HepG2 (cell line): ENCODE measurements around the gene MPIG6B. TPM values are rescaled to one million over a fixed set of nuclear protein-coding genes. Genes with fewer than 3 reads are reported as not detected.
A peak's percentile ranks its signal among the peaks of the same experiment; 100 is the strongest.

Source experiments
- ARID3A ChIP-seq: IDR thresholded peaks from 2 replicates; pipeline ENCODE4 v1.6.1; 2012; ENCODE audit warnings: low read depth, low read length, improper control_type of control experiment
- ATAD3A ChIP-seq: sonication (generic); formaldehyde crosslinking; IDR thresholded peaks from 2 replicates; pipeline ENCODE4 v1.4.0; 2020; ENCODE audit warnings: missing genetic modification reagents
- CAMTA2 ChIP-seq: sonication (generic); formaldehyde crosslinking; IDR thresholded peaks from 2 replicates; pipeline ENCODE4 v1.4.0; 2020; ENCODE audit warnings: mild to moderate bottlenecking, missing genetic modification reagents, borderline replicate concordance
- DNMT3B ChIP-seq: conservative IDR thresholded peaks from 2 replicates; pipeline ENCODE4 v1.6.1; 2016; ENCODE audit warnings: missing biosample characterization, control low read depth
- FOXA1 ChIP-seq, 2 experiments: fragments of 450-650 bp in 1 of 2; sonication (generic) in 1 of 2; formaldehyde crosslinking in 1 of 2; IDR thresholded peaks; 2 replicates each; pipeline versions ENCODE4 v1.4.0 to v1.6.1; 2016 to 2020; ENCODE audit warnings: missing genetic modification reagents in 1 of 2
- GTF3A ChIP-seq: sonication (generic); formaldehyde crosslinking; conservative IDR thresholded peaks from 2 replicates; pipeline ENCODE4 v1.4.0; 2020; ENCODE audit warnings: mild to moderate bottlenecking, missing genetic modification reagents
- HNRNPK ChIP-seq: fragments of 200-400 bp; formaldehyde crosslinking; IDR thresholded peaks from 2 replicates; pipeline ENCODE4 v1.6.1; 2018; ENCODE audit warnings: low read length, low read depth, moderate library complexity, mild to moderate bottlenecking; ENCODE audit not compliant: poor library complexity, severe bottlenecking
- MAFG ChIP-seq: sonication (generic); formaldehyde crosslinking; IDR thresholded peaks from 2 replicates; pipeline ENCODE4 v1.5.1; 2020; ENCODE audit warnings: mild to moderate bottlenecking, missing genetic modification reagents
- NCOA2 ChIP-seq: sonication (generic); formaldehyde crosslinking; IDR thresholded peaks from 2 replicates; pipeline ENCODE4 v1.8.0; 2022; ENCODE audit warnings: inconsistent platforms
- PRDM4 ChIP-seq: sonication (generic); formaldehyde crosslinking; IDR thresholded peaks from 2 replicates; pipeline ENCODE4 v1.9.0; 2021; ENCODE audit warnings: missing genetic modification reagents, borderline replicate concordance
- RBFOX2 ChIP-seq: fragments of 200-400 bp; formaldehyde crosslinking; IDR thresholded peaks from 2 replicates; pipeline ENCODE4 v1.6.1; 2017; ENCODE audit warnings: low read depth, mild to moderate bottlenecking, low read length
- ZBTB42 ChIP-seq: sonication (generic); formaldehyde crosslinking; IDR thresholded peaks from 2 replicates; pipeline ENCODE4 v1.5.0; 2020; ENCODE audit warnings: mild to moderate bottlenecking, missing genetic modification reagents
- ZNF383 ChIP-seq: sonication (generic); formaldehyde crosslinking; IDR thresholded peaks from 2 replicates; pipeline ENCODE4 v1.4.0; 2020; ENCODE audit warnings: missing genetic modification reagents, mild to moderate bottlenecking, borderline replicate concordance
- ZNF407 ChIP-seq: sonication (generic); formaldehyde crosslinking; IDR thresholded peaks from one replicate; pipeline ENCODE4 v1.5.1; 2020; ENCODE audit warnings: mild to moderate bottlenecking, missing genetic modification reagents; ENCODE audit errors: not compliant biosample characterization
- ZNF44 ChIP-seq: sonication (generic); formaldehyde crosslinking; IDR thresholded peaks from 2 replicates; pipeline ENCODE4 v1.5.1; 2020; ENCODE audit warnings: mild to moderate bottlenecking, missing genetic modification reagents
- ZSCAN30 ChIP-seq: sonication (generic); formaldehyde crosslinking; IDR thresholded peaks from 2 replicates; pipeline ENCODE4 v1.5.0; 2020; ENCODE audit warnings: mild to moderate bottlenecking, missing genetic modification reagents
- polyA plus RNA-seq, 8 experiments: library from polyadenylated mRNA; depleted of rRNA in 3 of 8; stranded (reverse) in 7 of 8; unstranded in 1 of 8; fragments of >200 nt; fragmentation: Illumina TruSeq in 4 of 8; extraction: Trizol in 4 of 8; gene quantifications; 2 replicates each; pipeline versions ENCODE4 v1.2.1 to v1.2.3, GENCODE V29; 2011 to 2016; ENCODE audit warnings: low read depth in 4 of 8, missing spikeins in 1 of 8, mixed read lengths in 1 of 8; ENCODE audit not compliant: insufficient read depth in 1 of 8
- total RNA-seq, 5 experiments: library from RNA; depleted of rRNA; stranded (reverse); fragments of >200 nt; fragmentation: Illumina TruSeq; extraction: Trizol; gene quantifications; 2 replicates each; pipeline ENCODE4 v1.2.3, GENCODE V29; 2016; ENCODE audit warnings: low read depth in 1 of 5

The MPIG6B gene
- total and polyA plus RNA-seq, 2 of the 13 experiments (the other 11 are each of a cell fraction or from before 2014, with no cell fraction given), result not detected

DNA sequence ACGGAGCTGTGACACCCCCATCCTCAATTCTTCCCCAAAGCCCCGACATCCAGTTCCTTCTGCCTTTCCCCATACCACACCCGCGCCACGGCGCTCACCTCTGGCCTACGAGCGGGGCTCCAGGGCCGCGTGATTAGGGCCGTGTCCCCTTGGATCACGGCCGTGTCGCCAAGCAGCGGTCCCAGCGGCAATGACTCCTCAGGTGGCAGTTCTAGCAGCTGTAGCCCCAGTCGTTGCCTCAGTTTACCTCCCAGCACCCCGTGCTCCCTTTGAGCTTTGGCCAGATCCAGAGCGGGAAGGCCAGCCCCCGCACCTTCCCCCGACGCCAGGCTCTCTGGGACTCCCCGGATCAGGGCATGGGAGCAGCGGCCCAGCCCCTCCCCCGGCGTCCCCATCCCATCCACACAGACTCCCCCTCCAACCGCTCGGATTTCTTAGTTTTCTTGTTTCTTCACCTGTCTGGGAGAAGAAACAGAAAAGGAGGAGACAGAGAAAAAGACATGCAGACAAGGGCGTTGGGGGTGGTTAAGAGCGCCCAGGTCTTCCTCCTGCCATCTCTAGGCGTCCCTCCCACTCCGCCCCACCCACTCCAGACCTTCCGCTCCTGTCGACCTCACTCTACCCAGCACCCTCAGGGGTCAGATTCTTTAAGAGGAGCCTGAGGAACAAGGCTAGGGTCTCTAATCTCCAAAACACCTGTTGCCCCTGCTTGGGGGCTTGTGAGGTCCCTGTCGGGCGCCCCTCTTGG is 5.8 kb downstream of the MPIG6B start, which contains the start of gene DDAH2 (continued):
- 0 out of 2 replicates have a peak, but pooled peaks have one; percentile 33 for TF ChIP-seq DNMT3B (CRISPR knock-in tag)
- no peak for TF ChIP-seq ATAD3A (CRISPR knock-in tag)
- no peak for TF ChIP-seq ZNF407 (CRISPR knock-in tag)
- no peak for TF ChIP-seq ZSCAN30
- TF ChIP-seq RBFOX2, result peak; percentile 18; the same call in 1 of the 2 replicates
- TF ChIP-seq MAFG (CRISPR knock-in tag), result no peak
- TF ChIP-seq CAMTA2 (CRISPR knock-in tag), result 0 out of 2 replicates have a peak, but pooled peaks have one; percentile 6
- no peak for TF ChIP-seq NCOA2 (CRISPR knock-in tag)
- TF ChIP-seq ZNF383 (CRISPR knock-in tag), result no peak
- TF ChIP-seq GTF3A (CRISPR knock-in tag), result no peak
- TF ChIP-seq PRDM4 (CRISPR knock-in tag), result no peak
- TF ChIP-seq FOXA1 (IDR thresholded peaks at IDR 0.05), result no peak
- TF ChIP-seq FOXA1 (CRISPR knock-in tag; IDR thresholded peaks at IDR 0.05), result no peak
- no peak for TF ChIP-seq ARID3A
- peak; percentile 20 for TF ChIP-seq HNRNPK
- TF ChIP-seq ZBTB42 (CRISPR knock-in tag), result no peak
- TF ChIP-seq ZNF44 (CRISPR knock-in tag), result no peak
